Measurements from ENCODE around the gene LCP1. TPM values are rescaled to one million over a fixed set of nuclear protein-coding genes. Genes with fewer than 3 reads are reported as not detected.

Gene LCP1
- total RNA-seq, 1 donor from 2014 or later: 19.5 TPM

- peak; percentile 81 for DNase-seq
Measured at GRCh38 chr13:46126552-46127357, 55.2 kb downstream of the LCP1 start.

GRCh38 chr13:46126056-46126455 is 55.9 kb downstream of the LCP1 start:
- no peak for DNase-seq

- no peak for DNase-seq
Measured at GRCh38 chr13:46124967-46125933, 56.7 kb downstream of the LCP1 start.

- no peak for DNase-seq
Measured at GRCh38 chr13:46124531-46124966, 57.4 kb downstream of the LCP1 start.

GRCh38 chr13:46122304-46122703 is 59.7 kb downstream of the LCP1 start:
- no peak for DNase-seq

GRCh38 chr13:46121597-46122163 is 60.3 kb downstream of the LCP1 start:
- DNase-seq: no peak

GRCh38 chr13:46121033-46121432 is 60.9 kb downstream of the LCP1 start:
- peak; percentile 38 for DNase-seq

- no peak for DNase-seq
Measured at GRCh38 chr13:46119883-46120614, 61.9 kb downstream of the LCP1 start.

GRCh38 chr13:46116653-46117502 is 65.1 kb downstream of the LCP1 start:
- DNase-seq: no peak

GRCh38 chr13:46114613-46115012 is 67.4 kb downstream of the LCP1 start:
- DNase-seq: no peak

- DNase-seq: no peak
Measured at GRCh38 chr13:46113596-46113995, 68.4 kb downstream of the LCP1 start.

GRCh38 chr13:46111151-46111550 is 70.8 kb downstream of the LCP1 start:
- DNase-seq: no peak

- no peak for DNase-seq
Measured at GRCh38 chr13:46109451-46109850, 72.5 kb downstream of the LCP1 start.

- DNase-seq: no peak
Measured at GRCh38 chr13:46106839-46107371, 75.1 kb downstream of the LCP1 start.

GRCh38 chr13:46104868-46105267 is 77.1 kb downstream of the LCP1 start, which contains the start of gene CPB2:
Gene CPB2, minus strand, starts transcription at chr13:46105033. Its CDS starts 24 bp downstream, at chr13:46105009.
- no peak for DNase-seq

GRCh38 chr13:46103037-46103436 is 78.9 kb downstream of the LCP1 start:
- DNase-seq: no peak

GRCh38 chr13:46102255-46102605 is 79.7 kb downstream of the LCP1 start:
- DNase-seq: no peak

- DNase-seq: no peak
Measured at GRCh38 chr13:46101484-46102254, 80.3 kb downstream of the LCP1 start.

- DNase-seq: no peak
Measured at GRCh38 chr13:46101002-46101401, 81.0 kb downstream of the LCP1 start.

Measured in tongue (tissue), 2 donors.